GM12878 (cell line): ENCODE measurements around the gene TCF4. TPM values are rescaled to one million over a fixed set of nuclear protein-coding genes. Genes with fewer than 3 reads are reported as not detected.

Source experiments
- ATAC-seq: fragments of 200-7000 bp; cut with Tn5 transposase; 3 replicates; pipeline ENCODE4 v1.9.1; 2020; ENCODE audit warnings: mild to moderate bottlenecking, moderate library complexity
- BruUV-seq: library from RNA; stranded (reverse); fragments of 400-500 nt; replicated peaks from 2 replicates; lab custom pipeline; 2021; lab: Mats Ljungman, UMichigan
- CTCF ChIA-PET: fragments of 300-600 bp; sonication (Branson Sonifier 250); formaldehyde crosslinking; extraction: SDS; loops from one replicate; lab custom pipeline; 2021; ENCODE audit warnings: inconsistent platforms; lab: Yijun Ruan, JAX
- POLR2A ChIA-PET: fragments of 350-600 bp; formaldehyde crosslinking; extraction: SDS; loops from one replicate; lab custom pipeline; 2021; ENCODE audit warnings: inconsistent platforms; lab: Charles Lee
- RAD21 ChIA-PET: fragments of 300-600 bp; sonication (Branson Sonifier 250); formaldehyde crosslinking; loops from one replicate; lab custom pipeline; 2023; ENCODE audit warnings: antibody characterized with exemption; ENCODE audit not compliant: unreplicated experiment; lab: Charles Lee
- SMC1A ChIA-PET: fragments of 300-600 bp; sonication (Branson Sonifier 250); formaldehyde crosslinking; loops from one replicate; lab custom pipeline; 2023; ENCODE audit not compliant: unreplicated experiment, uncharacterized antibody; lab: Charles Lee
- DNase-seq: peaks from one replicate; pipeline ENCODE4 v3.0.0-alpha.2; 2011; ENCODE audit warnings: low read depth, low spot score
- FAIRE-seq: peaks from 3 replicates; lab custom pipeline; 2011; peaks lifted over from hg19 to GRCh38; lab: Jason Lieb, UNC
- H2AFZ ChIP-seq: 2 replicates; pipeline ENCODE4 v1.6.0; 2011; ENCODE audit warnings: low read depth, low read length, control low read depth; ENCODE audit not compliant: control insufficient read depth
- H3K27ac ChIP-seq: 2 replicates; pipeline ENCODE4 v1.5.1; 2011; ENCODE audit warnings: control low read depth; ENCODE audit not compliant: control insufficient read depth, insufficient read depth
- H3K27me3 ChIP-seq, 2 experiments: replicated peaks in 1 of 2; 2 replicates each; pipeline versions ENCODE4 v1.6.0 to v1.6.1; 2011; ENCODE audit warnings: low read length in 1 of 2; ENCODE audit not compliant: control insufficient read depth in 2 of 2, insufficient read depth in 2 of 2
- H3K36me3 ChIP-seq, 2 experiments: 2 replicates each; pipeline ENCODE4 v1.5.1; 2011; ENCODE audit warnings: low read length in 1 of 2; ENCODE audit not compliant: control insufficient read depth in 2 of 2, insufficient read depth in 2 of 2
- H3K4me1 ChIP-seq: 2 replicates; pipeline ENCODE4 v1.6.1; 2011; ENCODE audit warnings: mild to moderate bottlenecking, low read length, moderate library complexity, mixed read lengths; ENCODE audit not compliant: control insufficient read depth, insufficient read depth
- H3K4me2 ChIP-seq: 2 replicates; pipeline ENCODE4 v1.6.0; 2011; ENCODE audit warnings: control low read depth; ENCODE audit not compliant: control insufficient read depth, insufficient read depth
- H3K4me3 ChIP-seq: fragments of 200-600 bp; sonication (generic); 2 replicates; pipeline ENCODE4 v1.5.1; 2016
- H3K79me2 ChIP-seq: 2 replicates; pipeline ENCODE4 v1.6.0; 2011; ENCODE audit warnings: low read length; ENCODE audit not compliant: control insufficient read depth, insufficient read depth
- H3K9ac ChIP-seq: 2 replicates; pipeline ENCODE4 v1.8.0; 2011; ENCODE audit warnings: low read length, control low read depth, mixed read lengths; ENCODE audit not compliant: control insufficient read depth, insufficient read depth
- H3K9me3 ChIP-seq: replicated peaks from 3 replicates; pipeline ENCODE4 v1.5.1; 2011; ENCODE audit warnings: mild to moderate bottlenecking, low read length; ENCODE audit not compliant: control insufficient read depth, insufficient read depth
- H4K20me1 ChIP-seq: 2 replicates; pipeline ENCODE4 v1.6.0; 2011; ENCODE audit not compliant: control insufficient read depth, insufficient read depth
- BMI1 ChIP-seq: fragments of 450-650 bp; IDR thresholded peaks from 2 replicates; pipeline ENCODE4 v1.6.1; 2016; ENCODE audit warnings: mild to moderate bottlenecking, moderate library complexity, borderline replicate concordance
- CBX5 ChIP-seq: sonication (generic); IDR thresholded peaks from 2 replicates; pipeline ENCODE4 v1.6.1; 2016; ENCODE audit warnings: low read depth, moderate library complexity, mild to moderate bottlenecking, inconsistent platforms
- CEBPB ChIP-seq, 2 experiments: fragments of 150-350 bp in 1 of 2; IDR thresholded peaks; 2 replicates each; pipeline ENCODE4 v1.6.1; 2012 to 2014; ENCODE audit warnings: low read depth in 2 of 2, low read length in 2 of 2, borderline replicate concordance in 1 of 2, inconsistent platforms in 1 of 2
- EZH2 ChIP-seq: IDR thresholded peaks from 2 replicates; pipeline ENCODE4 v1.6.1; 2012; ENCODE audit warnings: low read depth, mild to moderate bottlenecking, control low read depth, inconsistent platforms, low read length, borderline replicate concordance; ENCODE audit not compliant: control insufficient read depth
- FOS ChIP-seq: IDR thresholded peaks from 3 replicates; pipeline ENCODE4 v1.6.1; 2011; ENCODE audit warnings: borderline replicate concordance; ENCODE audit not compliant: insufficient read length; ENCODE audit errors: extremely low read depth
- KDM1A ChIP-seq: fragments of 200-600 bp; sonication (generic); IDR thresholded peaks from 2 replicates; pipeline ENCODE4 v1.6.1; 2016; ENCODE audit warnings: borderline replicate concordance
- NRF1 ChIP-seq: conservative IDR thresholded peaks from 2 replicates; pipeline ENCODE4 v1.6.1; 2011; ENCODE audit warnings: mild to moderate bottlenecking, low read depth, low read length, improper control_type of control experiment
- RAD21 ChIP-seq: IDR thresholded peaks from 2 replicates; pipeline ENCODE4 v1.6.1; 2011; ENCODE audit warnings: mild to moderate bottlenecking, low read depth, low read length, moderate library complexity; ENCODE audit not compliant: insufficient read depth
- SIN3A ChIP-seq: IDR thresholded peaks from 2 replicates; pipeline ENCODE4 v1.6.1; 2012; ENCODE audit warnings: low read depth, low read length, improper control_type of control experiment
- SUZ12 ChIP-seq: fragments of 200-600 bp; sonication (generic); IDR thresholded peaks from one replicate; pipeline ENCODE4 v1.6.1; 2018; ENCODE audit warnings: antibody characterized with exemption, mild to moderate bottlenecking; ENCODE audit not compliant: unreplicated experiment
- TARDBP ChIP-seq: IDR thresholded peaks from 2 replicates; pipeline ENCODE4 v1.6.1; 2016; ENCODE audit warnings: borderline replicate concordance
- ZNF384 ChIP-seq: IDR thresholded peaks from 2 replicates; pipeline ENCODE4 v1.6.1; 2012; ENCODE audit warnings: low read depth, mild to moderate bottlenecking, low read length, improper control_type of control experiment, borderline replicate concordance
- ZZZ3 ChIP-seq: IDR thresholded peaks from 2 replicates; pipeline ENCODE4 v1.6.1; 2011; ENCODE audit warnings: low read depth; ENCODE audit not compliant: control insufficient read depth, insufficient read length
- WGBS: methylation state at CpG from one replicate; pipeline ENCODE4 v1.1.6; 2016; ENCODE audit warnings: low lambda C conversion rate; ENCODE audit not compliant: insufficient replicate concordance, insufficient coverage; ENCODE audit errors: missing lambda C conversion rate; 5-methylcytosine and 5-hydroxymethylcytosine counted together
- in situ Hi-C: fragments of 300-500 bp; cut with MboI; formaldehyde crosslinking; loops from 9 replicates; pipeline ENCODE4 v1.14.3; 2018; ENCODE audit warnings: mixed read lengths
- intact Hi-C: fragments of 100-400 bp; cut with micrococcal nuclease; formaldehyde crosslinking; loops from one replicate; pipeline ENCODE4 v1.14.2; 2022; ENCODE audit not compliant: unreplicated experiment
- polyA plus RNA-seq, 11 experiments: library from polyadenylated mRNA; depleted of rRNA in 4 of 11; unstranded in 6 of 11; stranded (reverse) in 5 of 11; fragments of >200 nt; fragmentation: Nextera tagmentation in 4 of 11; fragmentation: Illumina TruSeq in 1 of 11; extraction: Ambion mirVana in 4 of 11; extraction: Trizol in 1 of 11; gene quantifications; 1 replicate in 1 of 11; 2 replicates in 10 of 11; pipeline versions ENCODE4 v1.2.1 to v1.2.3, GENCODE V29; 2011 to 2016; ENCODE audit warnings: inconsistent platforms in 2 of 11, missing spikeins in 2 of 11, low read depth in 1 of 11
- total RNA-seq, 4 experiments: library from RNA; depleted of rRNA in 3 of 4; stranded (reverse); fragments of >200 nt in 3 of 4; fragmentation: Illumina TruSeq in 1 of 4; extraction: Trizol in 1 of 4; gene quantifications; 2 replicates each; pipeline versions ENCODE4 v1.2.1 to v1.2.3, GENCODE V29; 2013 to 2021
- TF ChIP-seq, protein P1 (sequence below): IDR thresholded peaks from 2 replicates; pipeline ENCODE4 v1.6.1; 2012; ENCODE audit warnings: low read depth, low read length, improper control_type of control experiment

Gene TCF4
- total and polyA plus RNA-seq, 10 of the 15 experiments (the other 5 are each of a cell fraction or from before 2014, with no cell fraction given), result 15.2 to 94.0 (median 31.5) TPM

DNA sequence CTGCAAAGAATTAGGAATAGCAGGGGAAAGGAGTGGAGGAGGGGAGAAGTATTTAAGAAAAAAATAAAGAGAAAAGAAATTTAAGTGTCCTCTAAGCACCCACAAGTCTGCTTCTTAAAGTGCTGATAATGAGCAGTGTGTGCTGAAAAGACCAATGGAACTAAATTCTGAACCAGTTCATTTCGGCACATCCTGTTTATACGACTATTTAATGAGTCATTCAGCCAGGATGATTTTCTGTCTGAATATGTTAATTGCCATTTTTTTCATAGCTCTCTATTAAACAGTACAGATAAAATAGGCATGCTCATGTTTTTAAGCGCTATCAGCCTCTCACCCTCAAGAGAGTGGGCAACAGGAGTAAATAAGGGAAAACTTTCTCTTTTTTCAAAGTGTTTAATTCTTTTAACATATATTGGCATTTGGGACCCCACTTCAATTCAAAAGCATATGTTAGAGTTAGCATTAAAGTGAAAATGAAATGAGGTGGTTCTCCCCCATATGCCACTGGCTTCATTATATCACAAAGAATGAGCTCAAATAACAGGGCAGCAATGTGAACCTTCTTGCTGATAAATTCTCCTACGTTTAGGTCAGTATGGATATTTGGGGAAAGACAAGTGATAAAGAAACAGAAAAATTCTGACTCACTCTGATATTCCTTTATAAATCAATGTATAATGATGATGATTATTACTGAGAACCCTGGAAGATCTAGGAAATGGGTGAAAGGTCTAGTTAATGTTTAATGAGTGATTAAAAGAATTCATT lies 87.5 kb downstream of the TCF4 start (continued):
- TF ChIP-seq SIN3A, result no peak
- no peak for TF ChIP-seq BMI1
- no peak for TF ChIP-seq FOS
- TF ChIP-seq ZNF384, result no peak
- no peak for TF ChIP-seq SUZ12
- no peak for TF ChIP-seq ZZZ3

DNA sequence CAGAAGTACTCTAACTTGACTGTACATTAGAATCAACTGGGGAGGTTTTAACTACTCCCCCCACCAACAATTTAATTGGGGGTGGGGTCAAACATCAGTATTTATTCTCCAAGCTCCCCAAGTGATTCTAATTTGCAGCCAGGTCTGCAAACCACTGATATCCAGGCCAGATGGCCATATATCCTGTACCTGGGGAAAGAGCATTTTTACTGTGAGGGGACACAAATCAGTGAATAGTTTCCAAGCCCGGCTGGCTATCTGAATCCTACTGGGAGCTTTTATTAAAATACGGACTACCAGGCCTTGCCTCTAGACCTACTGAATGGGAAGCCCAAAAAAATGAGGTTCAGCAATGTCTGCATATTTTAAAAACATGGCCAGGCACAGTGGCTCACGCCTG lies 88.5 kb downstream of the TCF4 start:
- no peaks in the 10 kb centered on the region for H4K20me1 ChIP-seq
- H3K4me1 ChIP-seq, result no peaks in the 10 kb centered on the region
- SMC1A ChIA-PET, result no interaction called here
- 16% methylated on average over 3 of the region's 3 CpGs for WGBS
- H3K27ac ChIP-seq, result no peak overlapping the region
- RAD21 ChIA-PET, result no interaction called here
- intact Hi-C loops, result no loop called here
- no peak overlapping the region for H3K4me3 ChIP-seq
- BruUV-seq, result no TSS peak
- no peaks in the 10 kb centered on the region for H3K9me3 ChIP-seq
- DNase-seq (no peak), ATAC-seq (no peak), FAIRE-seq (no peak)
- in situ Hi-C loops, result no loop called here
- H3K4me2 ChIP-seq, result no peak overlapping the region
- H2AFZ ChIP-seq, result no peak overlapping the region
- TF ChIP-seq CBX5 (no peak), EZH2 (no peak), CEBPB (IDR thresholded peaks at IDR 0.05; ENCODE audit: borderline replicate concordance in 1 of 2, low read depth in 2 of 2, low read length in 2 of 2) (no peak), RAD21 (no peak), NRF1 (no peak), KDM1A (no peak), TARDBP (no peak)
- TF ChIP-seq, protein P1, sequence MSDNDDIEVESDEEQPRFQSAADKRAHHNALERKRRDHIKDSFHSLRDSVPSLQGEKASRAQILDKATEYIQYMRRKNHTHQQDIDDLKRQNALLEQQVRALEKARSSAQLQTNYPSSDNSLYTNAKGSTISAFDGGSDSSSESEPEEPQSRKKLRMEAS, result no peak
- no peaks in the 10 kb centered on the region; a peak in 2 of 4 replicates for H3K27me3 ChIP-seq
- no peak overlapping the region for H3K9ac ChIP-seq
- CTCF ChIA-PET, result no interaction called here
- H3K36me3 ChIP-seq, result no peaks in the 10 kb centered on the region
- POLR2A ChIA-PET, result no interaction called here
- no peaks in the 10 kb centered on the region for H3K79me2 ChIP-seq
